T-helper 2 cell treated with Interferon-gamma antibody and Interleukin-4, amounts not matched to agents 100 ng/mL and 5 ng/mL, for 36 hours (primary cell): ENCODE measurements around the gene ARMC7. TPM values are rescaled to one million over a fixed set of nuclear protein-coding genes. Genes with fewer than 3 reads are reported as not detected.

Experiments used
- intact Hi-C: fragments of 100-400 bp; cut with micrococcal nuclease; formaldehyde crosslinking; loops from one replicate; pipeline ENCODE4 v1.15.1; 2023
- total RNA-seq: library from RNA; stranded (reverse); gene quantifications from 2 replicates; pipeline ENCODE4 v1.2.3, GENCODE V29; 2022

ARMC7 gene
- total RNA-seq, 1 donor from 2014 or later, result 15.7 TPM

GRCh38 chr17:75077496-75078283 is 32.1 kb upstream of the ARMC7 start:
- intact Hi-C loops, result no loop called here

GRCh38 chr17:75078284-75079022 is 31.3 kb upstream of the ARMC7 start:
- intact Hi-C loops, result no loop called here

- intact Hi-C loops, result no loop called here
Measured at GRCh38 chr17:75079023-75079373, 30.8 kb upstream of the ARMC7 start.

- intact Hi-C loops, result no loop called here
Measured at GRCh38 chr17:75081611-75082540, 27.9 kb upstream of the ARMC7 start.

- intact Hi-C loops, result no loop called here
Measured at GRCh38 chr17:75082683-75083082, 27.1 kb upstream of the ARMC7 start.

GRCh38 chr17:75084039-75084660 is 25.6 kb upstream of the ARMC7 start:
- intact Hi-C loops, result no loop called here

GRCh38 chr17:75086496-75087181 is 23.1 kb upstream of the ARMC7 start:
- intact Hi-C loops, result no loop called here

- intact Hi-C loops, result no loop called here
Measured at GRCh38 chr17:75087182-75087557, 22.6 kb upstream of the ARMC7 start.

- intact Hi-C loops, result no loop called here
Measured at GRCh38 chr17:75087558-75088453, 22.0 kb upstream of the ARMC7 start, which contains the start of gene SLC16A5. Gene SLC16A5, plus strand, starts transcription at chr17:75087954. Its CDS starts 5,683 bp downstream, at chr17:75093637.

GRCh38 chr17:75088465-75089417 is 21.0 kb upstream of the ARMC7 start:
- intact Hi-C loops, result no loop called here

GRCh38 chr17:75090871-75091854 is 18.6 kb upstream of the ARMC7 start:
- intact Hi-C loops, result no loop called here

GRCh38 chr17:75091855-75092327 is 17.9 kb upstream of the ARMC7 start:
- intact Hi-C loops, result no loop called here

- intact Hi-C loops, result no loop called here
Measured at GRCh38 chr17:75093548-75094158, 16.1 kb upstream of the ARMC7 start.

GRCh38 chr17:75094871-75095399 is 14.8 kb upstream of the ARMC7 start:
- intact Hi-C loops, result no loop called here

GRCh38 chr17:75096082-75096625 is 13.6 kb upstream of the ARMC7 start:
- intact Hi-C loops, result no loop called here

GRCh38 chr17:75097865-75098264 is 11.9 kb upstream of the ARMC7 start:
- intact Hi-C loops, result no loop called here
